Endothelial cell (in vitro differentiated cells): ENCODE results near the gene ACKR1. TPM values are rescaled to one million over a fixed set of nuclear protein-coding genes. Genes with fewer than 3 reads are reported as not detected.

Source experiments
- DNase-seq: peaks from one replicate; pipeline ENCODE4 v3.0.0; 2021; ENCODE audit warnings: low spot score
- H3K27ac Mint-ChIP-seq: one replicate; pipeline ENCODE4 v1.8.0; 2021; ENCODE audit warnings: mixed read lengths, inconsistent platforms; ENCODE audit not compliant: unreplicated experiment
- H3K27me3 Mint-ChIP-seq: one replicate; pipeline ENCODE4 v1.8.0; 2021; ENCODE audit warnings: mild to moderate bottlenecking, moderate library complexity, mixed read lengths, inconsistent platforms; ENCODE audit not compliant: unreplicated experiment
- H3K36me3 Mint-ChIP-seq: one replicate; pipeline ENCODE4 v1.8.0; 2021; ENCODE audit warnings: mild to moderate bottlenecking, low read depth, mixed read lengths, inconsistent platforms; ENCODE audit not compliant: unreplicated experiment
- H3K4me1 Mint-ChIP-seq: one replicate; pipeline ENCODE4 v1.8.0; 2021; ENCODE audit warnings: mild to moderate bottlenecking, mixed read lengths, inconsistent platforms; ENCODE audit not compliant: unreplicated experiment
- H3K4me3 Mint-ChIP-seq: one replicate; pipeline ENCODE4 v1.8.0; 2021; ENCODE audit warnings: mild to moderate bottlenecking, mixed read lengths, inconsistent platforms; ENCODE audit not compliant: unreplicated experiment
- H3K9me3 Mint-ChIP-seq: one replicate; pipeline ENCODE4 v1.8.0; 2021; ENCODE audit warnings: mixed read lengths, inconsistent platforms; ENCODE audit not compliant: unreplicated experiment
- total RNA-seq: library from RNA; stranded (reverse); fragmentation: NEBNext Ultra II Directional; extraction: Animal tissue kit (Norgen Biotek cat#: 25700); gene quantifications from one replicate; pipeline ENCODE4 v1.2.1, GENCODE V29; 2021; ENCODE audit not compliant: unreplicated experiment
- TF ChIP-seq, protein P1 (sequence below): fragments of 200-600 bp; sonication (generic); IDR thresholded peaks from one replicate; pipeline ENCODE4 v1.5.0; 2021; ENCODE audit warnings: antibody characterized with exemption; ENCODE audit not compliant: unreplicated experiment

The ACKR1 gene
- total RNA-seq, 1 donor from 2014 or later = 0.23 TPM

DNA sequence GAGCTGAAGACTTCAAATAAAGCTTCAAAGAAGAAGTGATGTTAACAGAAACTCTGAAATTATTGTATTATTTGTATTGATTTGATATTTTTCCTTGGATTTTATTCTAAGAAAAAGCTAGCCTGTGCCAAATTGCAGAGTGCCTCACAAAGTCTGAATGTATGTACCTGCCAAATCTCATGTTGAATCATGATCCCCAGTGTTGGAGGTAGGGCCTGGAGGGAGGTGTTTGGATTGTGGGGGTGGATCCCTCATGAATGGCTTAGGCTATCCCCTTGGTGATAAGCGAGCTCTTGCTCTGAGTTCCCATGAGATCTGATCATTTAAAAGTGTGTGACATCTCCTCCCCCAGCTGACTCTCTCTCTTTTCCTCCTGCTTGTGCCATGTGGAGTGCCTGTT lies 43.6 kb downstream of the ACKR1 start:
- Mint-ChIP-seq H3K4me1 (peaks cover 3% of the 10 kb centered on the region), H3K4me3 (no peak overlapping the region), H3K9me3 (no peaks in the 10 kb centered on the region), H3K27ac (no peak overlapping the region), H3K36me3 (peaks cover 4% of the 10 kb centered on the region), H3K27me3 (no peaks in the 10 kb centered on the region)
- TF ChIP-seq, protein P1, sequence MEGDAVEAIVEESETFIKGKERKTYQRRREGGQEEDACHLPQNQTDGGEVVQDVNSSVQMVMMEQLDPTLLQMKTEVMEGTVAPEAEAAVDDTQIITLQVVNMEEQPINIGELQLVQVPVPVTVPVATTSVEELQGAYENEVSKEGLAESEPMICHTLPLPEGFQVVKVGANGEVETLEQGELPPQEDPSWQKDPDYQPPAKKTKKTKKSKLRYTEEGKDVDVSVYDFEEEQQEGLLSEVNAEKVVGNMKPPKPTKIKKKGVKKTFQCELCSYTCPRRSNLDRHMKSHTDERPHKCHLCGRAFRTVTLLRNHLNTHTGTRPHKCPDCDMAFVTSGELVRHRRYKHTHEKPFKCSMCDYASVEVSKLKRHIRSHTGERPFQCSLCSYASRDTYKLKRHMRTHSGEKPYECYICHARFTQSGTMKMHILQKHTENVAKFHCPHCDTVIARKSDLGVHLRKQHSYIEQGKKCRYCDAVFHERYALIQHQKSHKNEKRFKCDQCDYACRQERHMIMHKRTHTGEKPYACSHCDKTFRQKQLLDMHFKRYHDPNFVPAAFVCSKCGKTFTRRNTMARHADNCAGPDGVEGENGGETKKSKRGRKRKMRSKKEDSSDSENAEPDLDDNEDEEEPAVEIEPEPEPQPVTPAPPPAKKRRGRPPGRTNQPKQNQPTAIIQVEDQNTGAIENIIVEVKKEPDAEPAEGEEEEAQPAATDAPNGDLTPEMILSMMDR = no peak
- no peak for DNase-seq

DNA sequence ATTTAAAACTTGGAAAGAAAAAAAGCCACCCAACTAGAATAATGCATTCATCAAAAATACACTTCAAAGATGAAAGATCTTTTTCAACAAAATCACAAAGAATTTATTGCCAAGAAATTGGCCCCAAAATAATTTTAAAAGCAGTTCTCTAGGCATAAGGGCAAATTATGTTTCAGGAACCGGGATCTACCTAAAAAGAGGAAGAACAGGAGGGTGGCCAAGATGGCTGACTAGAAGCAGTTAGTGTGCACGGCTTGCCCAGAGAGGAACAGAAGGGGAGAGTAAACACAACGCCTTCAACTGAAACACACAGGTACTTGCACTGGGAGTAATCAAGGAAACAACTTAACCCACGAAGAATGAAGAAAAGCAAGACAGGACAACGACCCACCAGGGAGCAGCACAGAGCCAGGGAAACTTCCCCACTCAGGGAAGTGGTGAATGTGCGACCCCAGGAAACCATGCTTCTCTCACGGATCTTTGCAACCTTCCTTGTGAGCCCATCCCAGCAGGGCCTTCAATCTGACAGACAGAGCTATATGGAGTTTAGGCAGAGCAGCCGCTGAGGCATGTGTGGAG lies 46.1 kb downstream of the ACKR1 start:
- H3K4me1 Mint-ChIP-seq = peaks cover 3% of the 10 kb centered on the region
- TF ChIP-seq, protein P1 = no peak
- peak; percentile 34 for DNase-seq
- H3K36me3 Mint-ChIP-seq = peaks cover 4% of the 10 kb centered on the region
- no peak overlapping the region for H3K27ac Mint-ChIP-seq
- H3K27me3 Mint-ChIP-seq = no peaks in the 10 kb centered on the region
- H3K9me3 Mint-ChIP-seq = no peaks in the 10 kb centered on the region
- H3K4me3 Mint-ChIP-seq = no peak overlapping the region

Other genes with a start within 250 kb of the ACKR1 start
- 258 TPM for gene IFI16, start 195.0 kb upstream of the ACKR1 start, total RNA-seq
- 29.2 TPM for gene AIM2, start 128.1 kb upstream of the ACKR1 start, total RNA-seq
- gene CADM3, start 33.3 kb upstream of the ACKR1 start, total RNA-seq = 4.0 TPM
- not detected for gene FCER1A, start 97.5 kb downstream of the ACKR1 start, total RNA-seq
- not detected for gene OR10J4, start 227.3 kb downstream of the ACKR1 start, total RNA-seq
- gene OR10J1, start 234.8 kb downstream of the ACKR1 start, total RNA-seq = not detected